Prostate gland (tissue), 2 donors: ENCODE data around the gene DUS1L. TPM values are rescaled to one million over a fixed set of nuclear protein-coding genes. Genes with fewer than 3 reads are reported as not detected.

Source experiments
- DNase-seq: peaks from one replicate; pipeline ENCODE4 v3.0.0-alpha.2; 2019; ENCODE audit warnings: low spot score
- H3K27ac ChIP-seq, 2 donors: fragments of 200-600 bp; sonication (generic); 2 replicates each; pipeline ENCODE4 v1.5.1; 2017 to 2019
- H3K27me3 ChIP-seq: fragments of 200-600 bp; sonication (generic); replicated peaks from 2 replicates; pipeline ENCODE4 v1.5.1; 2019; ENCODE audit not compliant: insufficient read depth
- H3K36me3 ChIP-seq, 2 donors: fragments of 200-600 bp; sonication (generic); 1 replicate in 1 of 2; 2 replicates in 1 of 2; pipeline versions ENCODE4 v1.5.1 to v1.8.1; 2017 to 2019
- H3K4me1 ChIP-seq: fragments of 200-600 bp; sonication (generic); replicated peaks from 2 replicates; pipeline ENCODE4 v1.5.1; 2019
- H3K4me3 ChIP-seq, 2 donors: fragments of 200-600 bp; sonication (generic); 2 replicates each; pipeline ENCODE4 v1.5.1; 2017 to 2019
- H3K9me3 ChIP-seq: fragments of 200-600 bp; sonication (generic); 2 replicates; pipeline ENCODE4 v1.5.1; 2017
- POLR2A ChIP-seq: fragments of 450-650 bp; IDR thresholded peaks from one replicate; pipeline ENCODE4 v1.6.1; 2016; ENCODE audit warnings: antibody characterized with exemption, mild to moderate bottlenecking
- POLR2AphosphoS5 ChIP-seq: sonication (generic); formaldehyde crosslinking; IDR thresholded peaks from one replicate; pipeline ENCODE4 v1.6.1; 2017; ENCODE audit warnings: antibody characterized with exemption
- WGBS: methylation state at CpG from one replicate; pipeline ENCODE4 v1.1.5; 2018; 5-methylcytosine and 5-hydroxymethylcytosine counted together
- intact Hi-C: fragments of 100-400 bp; cut with DNase I; formaldehyde crosslinking; loops from one replicate; pipeline ENCODE4 v1.14.2; 2022
- total RNA-seq, 2 donors: library from RNA; depleted of rRNA; stranded (reverse); fragments of >200 nt; gene quantifications; one replicate each; pipeline ENCODE4 v1.1.0, GENCODE V29; 2016
- TF ChIP-seq, protein P1 (sequence below), 4 experiments: fragments of 200-600 bp in 2 of 4; fragments of 450-650 bp in 2 of 4; sonication (generic) in 2 of 4; IDR thresholded peaks; 1 replicate in 3 of 4; 2 replicates in 1 of 4; pipeline ENCODE4 v1.5.1; 2016 to 2019; ENCODE audit warnings: antibody characterized with exemption in 4 of 4, mild to moderate bottlenecking in 2 of 4, moderate library complexity in 2 of 4

DUS1L gene
- total RNA-seq, 2 donors from 2014 or later, result 95.9 to 119 TPM

DNA sequence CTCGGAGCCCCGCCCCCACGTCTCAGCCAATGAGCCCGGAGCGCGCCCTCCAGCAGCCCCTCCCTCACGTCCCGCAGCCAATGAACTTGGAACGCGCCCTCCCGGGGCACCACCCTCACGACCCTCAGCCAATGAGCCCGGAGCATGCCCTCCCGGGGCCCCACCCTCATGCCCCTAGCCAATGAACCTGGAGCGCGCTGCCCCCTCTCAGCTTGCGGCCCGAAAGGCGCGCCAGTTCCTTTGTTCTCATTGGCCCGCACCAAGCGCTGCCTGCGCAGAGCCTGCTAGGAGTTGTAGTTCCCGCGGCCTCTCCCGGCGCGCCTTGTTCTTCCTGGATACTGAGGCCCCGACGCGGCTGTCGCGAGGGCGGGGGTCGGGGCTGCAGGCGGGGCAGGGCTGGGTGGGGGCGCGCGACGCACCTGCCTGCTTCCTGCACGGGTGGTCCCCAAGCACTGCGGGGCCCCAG, 42.6 kb downstream of the DUS1L start, which contains the start of gene LRRC45:
Gene LRRC45, plus strand, starts transcription at position 325 of the 466 bp plus-strand sequence. CDS start 339 bp downstream, outside the sequence.
- under 1% methylated on average over 18 of the region's 42 CpGs for WGBS
- H3K27ac ChIP-seq, result peak within 1 kb of the TSS; percentile 62 to 73
- TF ChIP-seq POLR2A (no peak), POLR2AphosphoS5 (peak; percentile 95)

DNA sequence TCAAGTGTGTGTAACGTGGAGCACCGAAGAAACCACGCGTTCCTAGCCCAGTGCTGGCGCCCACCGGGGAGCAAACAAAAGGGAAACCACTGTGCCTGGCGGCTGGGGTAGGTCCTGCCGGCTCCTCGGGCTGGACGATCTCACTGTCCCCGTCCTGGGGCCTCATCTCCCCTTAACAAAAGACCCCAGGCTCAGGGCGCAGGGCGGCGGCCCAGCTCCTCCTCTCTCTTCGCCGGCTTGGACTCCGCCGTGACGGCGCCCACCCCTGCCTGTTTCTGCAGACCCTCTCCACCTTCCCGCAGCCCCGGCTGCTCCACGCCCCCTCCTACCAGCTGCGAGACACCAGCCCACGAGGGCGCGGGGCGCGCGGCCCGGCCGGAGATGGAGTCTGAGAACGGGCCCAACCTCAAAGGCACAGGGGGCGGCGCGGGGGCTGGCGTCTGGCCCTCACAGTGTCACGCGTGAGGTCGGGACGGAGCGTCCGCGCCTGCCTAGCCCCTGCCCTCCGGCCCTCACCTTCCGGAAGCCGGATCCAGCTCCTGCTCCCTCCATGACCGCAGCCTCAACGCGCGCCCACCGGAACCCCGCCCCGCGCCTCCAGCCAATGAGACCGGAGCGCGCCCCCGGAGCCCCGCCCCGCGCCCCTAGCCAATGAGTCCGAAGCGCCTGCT, 43.2 kb downstream of the DUS1L start, which contains the start of gene CENPX:
Gene CENPX, minus strand, starts transcription at position 569 of the 671 bp plus-strand sequence. Its CDS starts 17 bp downstream, at position 552.
- H3K9me3 ChIP-seq, result no peaks in the 10 kb centered on the region
- no peak for DNase-seq
- intact Hi-C loops, result no loop called here
- peak within 1 kb of the TSS; percentile 62 to 73 for H3K27ac ChIP-seq
- peak; percentile 49 for TF ChIP-seq POLR2A
- TF ChIP-seq, protein P1, sequence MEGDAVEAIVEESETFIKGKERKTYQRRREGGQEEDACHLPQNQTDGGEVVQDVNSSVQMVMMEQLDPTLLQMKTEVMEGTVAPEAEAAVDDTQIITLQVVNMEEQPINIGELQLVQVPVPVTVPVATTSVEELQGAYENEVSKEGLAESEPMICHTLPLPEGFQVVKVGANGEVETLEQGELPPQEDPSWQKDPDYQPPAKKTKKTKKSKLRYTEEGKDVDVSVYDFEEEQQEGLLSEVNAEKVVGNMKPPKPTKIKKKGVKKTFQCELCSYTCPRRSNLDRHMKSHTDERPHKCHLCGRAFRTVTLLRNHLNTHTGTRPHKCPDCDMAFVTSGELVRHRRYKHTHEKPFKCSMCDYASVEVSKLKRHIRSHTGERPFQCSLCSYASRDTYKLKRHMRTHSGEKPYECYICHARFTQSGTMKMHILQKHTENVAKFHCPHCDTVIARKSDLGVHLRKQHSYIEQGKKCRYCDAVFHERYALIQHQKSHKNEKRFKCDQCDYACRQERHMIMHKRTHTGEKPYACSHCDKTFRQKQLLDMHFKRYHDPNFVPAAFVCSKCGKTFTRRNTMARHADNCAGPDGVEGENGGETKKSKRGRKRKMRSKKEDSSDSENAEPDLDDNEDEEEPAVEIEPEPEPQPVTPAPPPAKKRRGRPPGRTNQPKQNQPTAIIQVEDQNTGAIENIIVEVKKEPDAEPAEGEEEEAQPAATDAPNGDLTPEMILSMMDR (IDR thresholded peaks at IDR 0.05), result no peak
- TF ChIP-seq POLR2AphosphoS5, result no peak
- no peaks in the 10 kb centered on the region for H3K27me3 ChIP-seq
- H3K4me1 ChIP-seq, result peaks cover 18% of the 10 kb centered on the region
- H3K36me3 ChIP-seq, result no peaks in the 10 kb centered on the region
- 1% methylated on average over 37 of the region's 64 CpGs for WGBS
- H3K4me3 ChIP-seq, result peak within 1 kb of the TSS; percentile 85 to 88

More for the DNA sequence above, 42.6 kb downstream of the DUS1L start, which contains the start of gene LRRC45:
- Histone ChIP-seq H3K9me3 (no peaks in the 10 kb centered on the region), H3K27me3 (no peaks in the 10 kb centered on the region), H3K4me1 (peaks cover 18% of the 10 kb centered on the region), H3K36me3 (no peaks in the 10 kb centered on the region), H3K4me3 (peak within 1 kb of the TSS; percentile 85 to 88)
- DNase-seq, result peak; percentile 100
- intact Hi-C loops, result no loop called here

DNA sequence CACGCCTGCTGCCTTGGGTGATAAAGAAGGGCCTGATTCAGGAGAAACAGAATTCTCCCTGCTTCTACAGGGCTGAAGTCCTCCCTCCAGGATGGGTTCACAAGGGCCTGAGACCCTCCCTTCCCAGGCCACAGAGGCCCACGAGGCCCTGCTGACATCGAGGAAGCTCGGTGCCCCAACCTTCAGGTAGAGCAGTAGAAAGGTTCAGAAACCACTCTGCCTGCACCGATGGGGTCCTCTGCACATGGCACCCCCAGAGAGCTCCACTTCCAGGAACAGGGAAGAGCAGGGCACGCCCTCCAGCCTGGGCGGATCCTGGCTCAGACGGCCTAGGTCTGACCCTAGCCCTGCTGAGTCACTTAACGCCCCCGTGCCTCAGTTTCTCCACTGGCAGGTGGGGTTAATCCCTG, 43.7 kb downstream of the DUS1L start:
- WGBS, result 13% methylated on average over 10 of the region's 10 CpGs
- peak overlapping the region; percentile 62 to 73 for H3K27ac ChIP-seq
- intact Hi-C loops, result loop anchor here (2.0 kb wide), 1 partner anchor 63 kb away; no protein-coding TSS in a partner anchor

DNA sequence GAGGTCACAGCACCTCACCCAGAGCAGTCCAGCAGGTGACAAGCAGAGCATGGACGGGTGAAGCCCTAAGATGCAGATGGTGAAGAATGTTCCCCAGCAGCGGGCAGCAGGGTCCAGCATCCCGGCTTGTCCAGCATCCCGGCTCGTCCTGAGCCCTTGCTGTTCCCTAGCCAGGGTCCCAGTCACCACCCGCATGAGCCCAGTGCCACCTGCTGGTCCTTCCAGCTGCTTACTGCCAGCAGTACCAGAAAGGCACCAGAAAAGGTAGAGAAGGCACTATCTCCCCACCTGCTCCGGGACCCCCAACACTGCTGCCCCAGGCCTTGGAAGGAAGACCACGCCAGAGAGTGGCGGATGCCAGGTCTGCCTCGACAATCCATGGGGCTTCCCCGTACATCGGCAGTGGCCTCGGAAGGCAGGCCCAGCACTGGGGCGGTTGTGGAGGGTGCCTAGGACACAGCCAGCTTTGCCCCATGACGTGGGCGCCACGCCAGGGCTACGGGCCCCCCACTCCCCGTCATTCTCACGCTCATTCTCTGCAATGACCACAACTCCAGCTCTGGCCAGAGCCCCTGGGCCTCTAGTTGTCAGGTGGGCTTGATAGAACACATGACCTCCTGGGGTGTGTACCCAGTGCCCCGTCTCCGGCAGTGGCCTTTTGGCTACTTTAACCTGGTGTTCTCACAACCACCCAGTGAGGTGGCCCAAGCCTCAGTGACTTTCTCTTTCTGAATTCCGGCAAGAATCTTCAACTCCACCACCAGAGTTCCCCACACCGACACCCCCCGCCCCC, 44.3 kb downstream of the DUS1L start:
- Histone ChIP-seq H3K36me3 (no peaks in the 10 kb centered on the region), H3K4me1 (peaks cover 18% of the 10 kb centered on the region), H3K27me3 (no peaks in the 10 kb centered on the region), H3K4me3 (peak overlapping the region in 1 of 2 donors; percentile 85), H3K9me3 (no peaks in the 10 kb centered on the region), H3K27ac (peak overlapping the region in 1 of 2 donors; percentile 39)
- 27% methylated on average over 25 of the region's 25 CpGs for WGBS
- DNase-seq, result peak; percentile 72
- intact Hi-C loops, result loop anchor here (2.0 kb wide), 1 partner anchor 63 kb away; no protein-coding TSS in a partner anchor
- TF ChIP-seq POLR2A (no peak), POLR2AphosphoS5 (peak; percentile 48)
- TF ChIP-seq, protein P1 (IDR thresholded peaks at IDR 0.05), result peak; percentile 50 to 93 (median 72)

More for the DNA sequence above, 43.7 kb downstream of the DUS1L start:
- no peaks in the 10 kb centered on the region for H3K27me3 ChIP-seq
- TF ChIP-seq POLR2AphosphoS5 (no peak), POLR2A (no peak)
- TF ChIP-seq, protein P1 (IDR thresholded peaks at IDR 0.05), result no peak
- H3K4me3 ChIP-seq, result peak overlapping the region; percentile 85 to 88
- no peak for DNase-seq
- no peaks in the 10 kb centered on the region for H3K9me3 ChIP-seq
- H3K36me3 ChIP-seq, result no peaks in the 10 kb centered on the region
- H3K4me1 ChIP-seq, result peaks cover 18% of the 10 kb centered on the region
